ENCODE measurements around the gene CD74.

GRCh38 chr5:150397146-150397781, 15.4 kb downstream of the CD74 start:
- TF ChIP-seq, protein P1, sequence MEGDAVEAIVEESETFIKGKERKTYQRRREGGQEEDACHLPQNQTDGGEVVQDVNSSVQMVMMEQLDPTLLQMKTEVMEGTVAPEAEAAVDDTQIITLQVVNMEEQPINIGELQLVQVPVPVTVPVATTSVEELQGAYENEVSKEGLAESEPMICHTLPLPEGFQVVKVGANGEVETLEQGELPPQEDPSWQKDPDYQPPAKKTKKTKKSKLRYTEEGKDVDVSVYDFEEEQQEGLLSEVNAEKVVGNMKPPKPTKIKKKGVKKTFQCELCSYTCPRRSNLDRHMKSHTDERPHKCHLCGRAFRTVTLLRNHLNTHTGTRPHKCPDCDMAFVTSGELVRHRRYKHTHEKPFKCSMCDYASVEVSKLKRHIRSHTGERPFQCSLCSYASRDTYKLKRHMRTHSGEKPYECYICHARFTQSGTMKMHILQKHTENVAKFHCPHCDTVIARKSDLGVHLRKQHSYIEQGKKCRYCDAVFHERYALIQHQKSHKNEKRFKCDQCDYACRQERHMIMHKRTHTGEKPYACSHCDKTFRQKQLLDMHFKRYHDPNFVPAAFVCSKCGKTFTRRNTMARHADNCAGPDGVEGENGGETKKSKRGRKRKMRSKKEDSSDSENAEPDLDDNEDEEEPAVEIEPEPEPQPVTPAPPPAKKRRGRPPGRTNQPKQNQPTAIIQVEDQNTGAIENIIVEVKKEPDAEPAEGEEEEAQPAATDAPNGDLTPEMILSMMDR (IDR thresholded peaks at IDR 0.05), result no peak
- TF ChIP-seq POLR2A (IDR thresholded peaks at IDR 0.05), result no peak

Measured in uterus (tissue), 2 donors.